GM18907 (cell line): ENCODE measurements around the gene OR2Z1.

Source experiments
- ATAC-seq: cut with Tn5 transposase; IDR thresholded peaks from one replicate; pipeline ENCODE4 v1.9.1; 2021; ENCODE audit warnings: mild to moderate bottlenecking, moderate library complexity; ENCODE audit not compliant: unreplicated experiment

The OR2Z1 gene, protein sequence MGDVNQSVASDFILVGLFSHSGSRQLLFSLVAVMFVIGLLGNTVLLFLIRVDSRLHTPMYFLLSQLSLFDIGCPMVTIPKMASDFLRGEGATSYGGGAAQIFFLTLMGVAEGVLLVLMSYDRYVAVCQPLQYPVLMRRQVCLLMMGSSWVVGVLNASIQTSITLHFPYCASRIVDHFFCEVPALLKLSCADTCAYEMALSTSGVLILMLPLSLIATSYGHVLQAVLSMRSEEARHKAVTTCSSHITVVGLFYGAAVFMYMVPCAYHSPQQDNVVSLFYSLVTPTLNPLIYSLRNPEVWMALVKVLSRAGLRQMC

DNA sequence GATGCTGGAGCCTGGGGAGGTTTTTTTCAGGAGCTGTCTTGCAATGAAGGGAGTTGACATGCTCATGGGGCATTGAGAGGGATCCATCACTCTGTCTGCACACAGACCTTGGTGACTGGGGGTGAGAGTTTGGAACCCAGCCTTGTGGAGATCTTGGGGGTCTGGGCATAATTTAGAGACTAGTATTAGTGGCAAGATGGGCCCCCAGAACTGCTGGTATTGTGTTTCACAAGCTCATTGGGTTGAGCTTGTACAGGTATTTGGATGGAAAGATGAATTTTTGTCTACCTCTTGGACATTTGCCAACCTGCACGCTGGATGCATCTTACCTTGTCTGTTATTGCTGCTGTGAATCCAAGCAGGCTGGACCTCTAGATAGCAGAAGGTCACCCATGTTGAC is at the start of gene OR2Z1:
TSS of gene OR2Z1 (plus strand) at position 301 of the 400 bp plus-strand sequence. CDS start 9,395 bp downstream, outside the sequence.
- ATAC-seq, result no peak

DNA sequence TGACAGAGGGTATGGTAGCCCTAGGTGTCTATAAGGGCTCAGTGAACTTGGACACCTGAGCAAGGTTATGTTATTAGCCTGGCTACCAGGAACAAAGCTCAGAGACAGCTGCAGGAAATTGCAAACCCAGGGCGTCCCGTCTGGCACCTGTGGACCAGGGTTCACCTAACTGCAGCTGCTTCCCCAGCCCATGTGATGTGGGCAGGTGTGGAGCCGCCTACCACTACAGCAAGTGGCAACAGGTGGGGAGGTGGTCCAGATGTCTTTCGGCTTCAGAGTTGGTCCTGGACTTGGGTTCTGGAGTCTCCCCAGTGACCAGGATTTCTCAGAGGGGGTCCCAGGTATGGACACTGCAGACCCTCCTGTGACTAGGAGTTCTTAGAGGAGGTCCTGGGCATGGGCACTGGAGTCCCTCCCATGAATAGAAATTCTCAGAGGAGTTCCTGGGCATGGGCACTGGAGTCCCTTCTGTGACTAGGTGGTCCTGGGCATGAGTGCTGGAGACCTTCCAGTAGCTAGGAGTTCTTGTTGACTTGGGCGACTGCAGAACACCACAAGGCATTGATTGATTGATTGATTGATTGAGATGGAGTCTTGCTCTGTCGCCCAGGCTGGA is 48.0 kb upstream of the OR2Z1 start:
- ATAC-seq, result no peak

DNA sequence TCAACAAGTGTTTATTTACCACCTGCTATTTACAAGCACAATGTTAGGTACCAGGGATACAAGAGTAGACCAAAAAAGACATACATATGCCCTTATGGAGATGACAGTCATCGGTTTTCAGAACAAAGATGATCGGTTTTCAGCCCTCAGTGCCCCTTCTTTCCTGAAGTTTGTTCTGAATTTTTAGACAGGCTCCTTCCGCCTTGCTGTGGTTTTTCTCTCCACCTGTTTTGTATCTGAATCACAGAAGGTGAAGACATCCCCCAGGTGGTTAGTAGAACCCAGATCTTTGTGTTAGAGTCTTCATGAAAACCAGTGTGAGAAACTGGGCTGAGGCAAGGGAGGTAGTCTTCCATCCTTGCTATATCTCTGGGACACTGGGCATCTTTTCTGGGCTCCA is 46.4 kb upstream of the OR2Z1 start:
- no peak for ATAC-seq

DNA sequence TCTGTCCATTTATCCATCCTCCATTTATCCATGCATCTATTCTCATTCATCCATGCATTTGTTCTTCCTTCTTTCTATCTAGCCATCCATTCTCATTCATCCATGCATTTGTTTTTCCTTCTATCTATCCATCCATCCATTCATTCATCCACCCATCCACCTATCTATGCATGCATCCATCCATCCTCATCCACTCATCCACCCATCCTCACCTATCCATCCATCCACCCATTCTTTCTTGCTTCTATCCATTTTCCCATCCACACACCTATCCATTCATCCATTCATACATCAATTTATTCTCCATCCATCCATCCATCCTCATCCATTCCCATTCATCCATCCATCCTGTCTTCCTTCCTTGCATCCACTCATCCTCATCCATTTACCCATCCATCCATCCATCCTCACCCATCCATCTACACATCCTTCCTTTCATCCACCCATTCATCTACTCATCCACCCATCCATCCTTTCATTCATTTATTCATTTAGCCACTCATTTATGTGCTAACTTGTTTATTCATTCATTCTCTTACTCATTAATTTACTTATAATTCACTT is 43.1 kb upstream of the OR2Z1 start:
- no peak for ATAC-seq

DNA sequence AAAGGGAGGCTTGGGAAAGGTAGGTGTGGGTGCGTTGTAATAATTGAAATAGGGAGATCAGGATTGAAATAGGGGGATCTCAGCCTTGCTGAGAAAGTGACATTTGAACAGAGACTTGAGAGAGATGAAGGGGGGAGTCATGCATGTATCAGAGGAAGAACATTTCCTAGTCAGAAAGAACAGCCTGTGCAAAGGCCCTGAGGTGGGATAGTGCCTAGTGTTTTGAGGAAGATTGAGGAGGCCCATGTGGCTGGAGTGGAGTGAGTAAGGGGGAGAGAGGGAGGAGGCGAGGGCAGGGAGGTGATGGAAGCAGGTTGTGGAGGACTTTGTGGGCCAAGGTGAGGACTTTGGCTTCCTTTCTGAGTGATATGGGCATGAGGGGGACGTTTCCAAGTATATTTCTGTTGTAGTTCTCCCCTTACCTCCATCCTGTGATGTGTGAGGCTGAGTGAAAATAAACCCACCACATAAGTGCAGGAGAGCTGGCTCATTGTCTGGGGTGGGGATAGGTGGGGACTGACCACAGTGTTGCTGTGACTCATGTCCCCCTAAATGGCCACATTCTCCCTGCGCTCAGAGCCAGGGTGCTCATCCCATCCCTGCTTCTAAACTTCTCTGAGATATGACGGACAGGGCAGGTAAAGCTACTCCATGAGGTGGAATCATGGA is 40.6 kb upstream of the OR2Z1 start:
- ATAC-seq, result no peak

DNA sequence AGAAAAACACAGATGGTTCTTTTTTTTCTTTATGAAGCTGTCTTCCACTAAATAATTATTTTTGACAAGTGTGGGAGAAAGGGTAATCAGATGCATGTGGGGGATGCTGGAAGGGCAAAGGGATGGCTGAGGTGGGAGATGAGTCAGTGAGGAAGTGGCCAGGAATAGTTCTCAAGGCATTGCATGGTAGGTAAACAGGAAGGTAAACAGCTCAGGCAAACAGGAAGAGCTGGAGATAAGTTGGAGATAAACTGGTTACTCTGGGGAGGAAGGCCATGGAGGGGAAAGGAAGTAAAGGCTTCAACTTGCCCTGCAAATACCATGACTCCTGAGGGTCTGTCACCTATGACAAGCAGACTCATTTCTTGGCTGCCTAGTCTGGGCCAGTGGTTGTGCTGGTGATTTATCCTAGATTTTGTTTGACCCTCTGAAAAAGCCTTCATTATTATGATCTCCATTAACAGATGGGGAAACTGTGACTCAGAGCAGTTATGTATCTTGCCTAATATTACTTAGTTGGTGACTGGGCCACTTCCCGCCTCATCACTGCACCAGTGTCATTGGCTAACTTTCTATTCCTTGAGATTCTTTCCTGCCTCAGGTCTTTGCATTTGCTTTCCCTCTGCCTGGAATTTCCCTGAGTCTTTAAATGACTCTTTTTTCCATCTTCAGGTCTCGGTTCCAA is 39.9 kb upstream of the OR2Z1 start:
- no peak for ATAC-seq

DNA sequence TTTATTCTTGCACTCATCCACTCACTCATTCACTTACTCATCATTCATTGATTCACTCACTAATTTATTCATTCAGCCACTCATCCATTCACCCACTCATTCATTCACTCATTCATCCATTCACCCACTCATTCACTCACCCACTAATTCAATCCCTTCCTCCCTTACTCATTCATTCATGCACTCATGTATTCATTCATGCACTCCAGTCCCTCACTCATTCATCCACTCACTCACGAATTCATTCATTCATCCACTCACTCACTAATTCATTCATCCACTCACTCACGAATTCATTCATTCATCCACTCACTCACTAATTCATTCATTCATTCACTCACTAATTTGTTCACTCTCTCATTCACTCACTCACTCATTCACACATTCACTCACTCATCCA is 39.0 kb upstream of the OR2Z1 start:
- no peak for ATAC-seq

DNA sequence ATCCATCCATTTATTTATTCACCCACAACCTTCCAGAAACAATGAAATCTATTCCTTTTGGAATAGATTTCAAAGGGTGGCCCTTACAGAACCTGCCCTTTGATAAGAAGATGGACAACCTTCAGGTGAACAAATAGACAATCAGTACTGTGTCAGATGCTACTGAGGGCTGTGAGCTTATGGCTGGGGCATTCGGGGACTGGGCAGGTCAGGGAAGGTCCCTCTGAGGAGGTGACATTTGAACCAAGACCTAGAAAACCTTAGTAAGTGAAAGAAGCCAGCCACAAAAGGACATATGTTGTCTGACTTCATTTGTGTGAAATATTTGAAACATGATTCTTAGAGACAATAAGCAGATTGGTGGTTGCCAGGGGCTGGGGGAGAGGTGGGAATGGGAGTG is 38.5 kb upstream of the OR2Z1 start:
- no peak for ATAC-seq

DNA sequence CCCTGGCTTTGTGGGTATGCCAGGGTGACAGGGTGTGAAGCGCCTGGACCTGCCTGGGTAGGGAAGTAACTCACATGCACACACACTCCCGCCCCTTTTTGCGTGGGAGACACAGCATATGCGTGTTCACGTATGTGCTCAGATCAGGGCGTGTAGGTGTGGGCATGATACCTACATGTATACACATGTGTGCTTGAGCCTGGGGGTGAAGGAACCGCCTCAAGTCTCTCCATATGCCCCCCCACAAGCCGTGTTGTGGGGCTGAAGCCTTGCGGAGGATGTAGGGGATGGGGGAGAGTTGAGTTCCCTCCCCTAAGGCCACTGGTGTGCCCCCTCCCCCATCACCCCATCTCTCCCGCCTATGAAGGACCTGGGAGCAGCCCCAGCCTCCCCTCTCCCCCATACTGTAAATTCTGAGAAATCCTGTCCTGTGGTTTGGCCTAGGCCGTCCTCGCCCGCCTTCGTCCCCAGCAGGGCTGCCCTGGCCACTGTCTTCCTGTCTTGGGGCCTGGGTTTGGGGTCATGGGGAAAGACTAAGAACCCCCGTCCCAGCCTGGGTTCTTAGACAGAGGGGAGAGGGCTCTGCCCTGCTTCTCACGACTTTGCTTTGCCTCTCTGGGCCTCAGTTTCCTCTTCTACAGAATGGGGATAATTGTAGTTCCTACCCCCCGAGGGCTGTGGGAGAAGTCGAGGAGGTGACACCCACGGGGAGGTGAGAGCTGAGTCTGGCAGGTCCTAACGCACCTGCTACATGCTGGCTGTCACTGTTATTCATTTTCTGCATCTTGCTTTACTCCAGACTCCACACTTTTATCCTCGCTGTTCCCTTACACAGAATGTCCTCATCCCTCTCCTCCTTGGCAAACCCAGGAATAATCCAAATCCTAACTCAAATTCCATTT is 37.2 kb upstream of the OR2Z1 start:
- ATAC-seq, result no peak

DNA sequence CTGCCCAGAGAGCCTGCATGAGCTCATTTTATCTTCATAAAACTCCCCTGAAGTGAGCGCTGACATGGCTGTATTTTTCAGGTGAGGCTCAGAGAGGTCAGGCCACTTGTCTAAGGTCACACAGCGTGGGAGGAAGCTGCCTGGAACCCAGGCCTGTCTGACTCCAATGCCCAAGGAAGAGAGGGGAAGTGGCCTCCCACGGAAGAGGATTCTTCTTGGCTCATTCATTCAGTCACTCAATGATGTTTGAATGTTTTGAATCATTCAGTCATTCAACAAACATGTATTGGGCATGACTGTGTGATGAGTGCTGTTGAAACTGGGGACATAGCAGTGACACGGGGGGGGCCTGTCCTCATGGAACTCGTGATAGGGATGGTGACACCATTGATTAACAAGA is 34.9 kb upstream of the OR2Z1 start:
- no peak for ATAC-seq

DNA sequence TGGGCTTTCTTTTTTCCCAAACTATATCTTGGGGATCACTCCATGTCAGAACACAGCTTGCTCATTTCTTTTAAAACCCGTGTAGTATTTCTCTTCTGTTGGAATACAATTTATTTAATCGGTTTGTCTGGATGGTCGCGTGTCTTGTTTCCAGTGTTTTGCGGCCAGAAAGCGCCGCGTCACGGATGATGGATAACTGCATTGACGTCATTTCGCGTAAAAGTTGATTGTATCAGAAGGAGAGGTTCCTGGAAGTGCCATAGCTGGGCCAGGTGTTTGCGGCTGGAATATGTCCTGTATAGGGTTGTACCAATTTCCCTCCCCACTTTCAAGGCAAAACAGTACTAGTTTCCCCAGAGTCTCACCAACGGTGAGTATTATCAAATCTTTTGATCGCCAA is 32.5 kb upstream of the OR2Z1 start:
- no peak for ATAC-seq

DNA sequence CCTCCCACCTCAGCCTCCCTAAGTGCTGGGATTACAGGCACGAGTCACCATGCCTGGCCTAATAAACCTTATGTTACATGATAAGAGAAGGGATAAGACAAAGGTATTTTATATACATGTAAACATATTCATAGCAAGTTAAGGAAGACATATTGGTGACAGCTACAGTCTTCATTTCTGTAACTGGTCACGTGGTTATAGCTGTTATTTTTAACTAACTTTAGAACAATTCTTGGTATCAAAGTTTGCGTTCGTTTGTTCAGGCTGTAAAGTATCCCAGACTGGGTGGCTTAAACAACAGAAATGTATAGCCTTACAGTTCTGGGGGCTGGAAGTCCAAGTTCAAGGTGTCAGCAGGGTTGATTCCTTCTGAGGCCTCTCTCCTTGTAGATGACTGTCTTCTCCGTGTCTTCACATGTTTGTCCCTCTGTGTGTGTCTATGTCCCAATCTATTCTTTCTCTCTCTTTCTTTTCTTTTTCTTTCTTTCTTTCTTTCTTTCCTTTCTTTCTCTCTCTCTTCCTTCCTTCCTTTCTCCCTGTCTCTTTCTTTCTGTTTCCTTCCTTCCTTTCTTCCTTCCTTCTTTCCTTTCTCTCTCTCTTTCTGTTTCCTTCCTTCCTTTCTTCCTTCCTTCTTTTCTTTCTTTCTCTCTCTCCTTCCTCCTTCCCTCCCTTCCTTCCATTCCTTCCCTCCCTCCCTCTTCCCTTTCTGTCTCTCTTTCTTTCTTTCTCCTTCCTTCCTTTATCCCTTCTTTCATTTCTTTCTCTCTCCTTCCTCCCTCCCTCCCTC is 30.5 kb upstream of the OR2Z1 start:
- ATAC-seq, result no peak

DNA sequence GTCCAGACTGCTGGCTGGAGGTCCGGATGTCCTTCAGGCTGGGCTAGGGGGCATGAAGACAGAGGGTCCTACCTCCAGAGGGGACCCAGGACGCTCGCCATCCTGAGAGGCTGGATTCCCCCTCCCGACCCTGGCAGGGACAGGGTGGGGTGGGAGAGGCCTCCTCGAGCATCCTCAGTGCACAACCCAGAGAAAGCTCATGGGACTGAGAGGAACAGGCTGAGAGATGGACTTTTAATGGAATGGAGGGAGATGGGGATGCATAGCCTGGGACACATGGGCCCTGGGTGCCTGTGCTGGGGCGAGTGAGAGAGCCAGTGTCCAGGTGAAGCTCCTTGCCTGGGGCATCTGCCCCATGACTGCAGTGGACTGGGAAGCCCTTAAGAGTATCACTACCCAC is 25.9 kb upstream of the OR2Z1 start:
- no peak for ATAC-seq

DNA sequence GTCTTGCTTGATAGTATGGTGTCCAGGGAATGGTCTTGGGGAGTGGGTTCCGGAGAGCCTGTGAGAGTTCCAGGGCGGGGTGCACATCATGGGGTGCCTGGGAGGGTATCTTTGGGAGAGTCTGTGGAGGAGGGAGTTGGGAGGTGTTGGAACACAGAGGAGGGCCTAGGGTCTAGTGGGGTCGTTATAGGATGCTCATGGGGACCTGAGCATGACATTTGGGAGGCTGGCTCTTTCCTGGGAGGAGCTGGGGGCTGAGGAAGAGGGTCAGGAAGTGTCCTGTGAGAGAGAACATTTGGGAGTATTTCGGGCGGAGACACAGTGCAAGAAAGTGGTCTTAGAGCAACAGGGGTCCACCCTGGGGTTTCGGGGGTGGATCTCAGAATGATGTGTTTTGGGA is 25.5 kb upstream of the OR2Z1 start:
- ATAC-seq, result no peak

DNA sequence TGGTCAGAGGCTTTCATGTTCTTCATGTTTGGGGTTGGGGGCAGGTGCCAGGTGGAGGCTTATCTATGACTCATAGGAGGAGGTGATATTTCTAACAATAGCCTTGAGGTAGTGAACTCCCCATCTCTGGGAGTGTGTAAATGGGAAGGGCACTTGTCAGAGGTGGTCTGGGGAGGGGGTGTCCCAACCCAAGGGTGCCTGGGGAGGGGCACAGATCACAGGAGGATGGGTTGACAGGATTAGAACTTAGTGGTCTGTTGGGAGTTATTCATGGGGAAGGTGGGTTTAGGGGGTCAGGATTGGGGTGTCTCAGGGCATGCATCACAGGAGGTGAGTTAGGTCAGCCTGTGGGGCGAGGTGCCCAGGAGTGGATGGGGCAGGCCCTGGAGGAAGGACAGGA is 24.4 kb upstream of the OR2Z1 start:
- no peak for ATAC-seq

DNA sequence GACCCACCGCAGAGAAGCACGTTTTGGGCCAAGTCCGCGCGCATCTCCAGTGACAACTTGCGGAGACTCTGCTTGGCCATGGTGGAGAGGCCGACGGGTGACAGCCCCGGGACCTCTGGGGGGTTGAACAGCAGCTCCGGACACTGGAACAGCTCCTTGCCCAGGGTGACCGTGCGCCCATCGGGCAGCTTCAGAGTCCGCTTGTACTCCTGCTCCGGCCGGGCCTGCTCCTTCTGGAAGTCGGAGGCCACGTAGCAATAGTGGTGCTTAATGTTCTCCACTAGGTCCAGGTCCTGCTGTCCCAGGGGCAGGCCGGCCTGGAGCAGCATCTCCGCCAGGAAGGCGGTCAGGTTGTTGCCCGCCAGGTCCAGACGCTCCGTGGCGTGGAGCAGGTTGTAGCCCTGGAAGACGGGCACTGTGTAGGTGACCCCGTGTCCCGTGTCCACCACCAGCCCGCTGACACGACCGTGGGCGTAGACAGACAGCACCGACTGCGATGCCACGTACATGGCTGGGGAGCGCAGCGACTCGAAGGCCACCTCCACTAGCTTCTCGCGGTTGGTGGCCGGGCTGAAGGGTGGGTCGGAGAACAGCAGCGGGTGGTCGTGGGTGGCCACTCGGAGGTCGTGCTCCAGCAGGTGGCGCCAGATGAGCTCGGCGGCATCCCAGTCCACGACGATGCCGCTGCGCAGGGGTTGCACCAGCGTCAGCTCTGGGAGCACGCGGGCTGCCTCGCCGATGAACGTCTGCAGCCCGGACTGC is 23.6 kb upstream of the OR2Z1 start:
- ATAC-seq, result no peak

DNA sequence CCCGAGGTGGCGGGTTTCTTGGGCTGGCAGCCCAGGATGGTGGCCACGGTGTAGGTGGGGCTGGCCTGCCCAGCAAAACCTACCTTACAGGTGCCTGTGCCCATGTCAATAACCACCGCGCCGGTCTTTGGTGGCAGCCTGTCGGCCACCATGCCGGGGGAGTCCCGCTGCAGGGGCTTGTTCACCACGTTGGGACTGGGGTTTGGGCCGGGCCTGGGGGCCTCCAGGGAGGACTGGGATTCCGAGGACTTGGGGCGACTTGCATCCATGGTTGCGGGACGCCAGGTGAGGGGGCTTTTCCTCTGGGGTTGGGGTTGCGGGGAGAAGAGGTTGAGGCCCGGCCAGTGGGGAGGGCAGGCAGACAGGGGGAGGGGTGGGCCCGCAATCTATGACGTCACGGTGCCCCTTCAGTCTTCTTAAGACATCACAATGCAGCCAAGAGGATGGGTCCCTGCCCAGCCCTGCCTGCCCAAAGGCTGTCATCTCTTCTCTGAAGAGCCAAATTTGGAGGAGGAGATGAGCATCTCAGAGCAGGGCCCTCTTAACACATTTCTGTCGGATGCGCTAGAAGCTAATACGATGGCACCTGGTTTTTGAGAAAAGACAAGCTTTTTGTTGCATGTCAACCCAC is 22.9 kb upstream of the OR2Z1 start, which contains the start of gene ACTL9:
TSS of gene ACTL9 (minus strand) at position 363 of the 631 bp plus-strand sequence. CDS start at position 269, 94 bp downstream.
- ATAC-seq, result no peak

DNA sequence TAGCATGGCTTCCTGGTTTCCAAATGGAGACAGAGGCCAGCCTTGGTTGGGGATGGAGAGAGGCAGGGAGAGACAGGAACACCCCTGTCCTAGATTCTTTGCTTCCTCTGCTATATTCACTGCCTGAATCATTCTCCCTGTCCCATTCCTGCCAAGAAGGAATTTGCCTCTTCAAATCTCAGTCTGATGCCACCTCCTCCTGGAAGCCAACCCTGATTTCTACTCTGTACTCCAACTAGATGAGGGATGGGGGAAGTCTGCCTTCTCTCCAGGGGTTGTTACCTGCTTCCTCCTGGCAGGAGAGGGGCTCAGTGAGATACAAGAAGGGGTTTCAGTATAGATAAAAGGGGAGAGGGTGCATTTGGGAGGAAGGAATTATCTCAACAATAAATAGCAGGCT is 21.5 kb upstream of the OR2Z1 start:
- ATAC-seq, result no peak
